Activated CD8-positive, alpha-beta memory T cell treated with anti-CD3 and anti-CD28 coated beads, Interleukin-2, amount 50 U/mL, for 48 hours (primary cell): ENCODE measurements around the gene TTC24.
"Not testable (repeated sequence)": the region's sequence is repeated elsewhere in the genome, so short reads cannot be mapped to it uniquely, and the experiment has no call there.

Source experiments
- DNase-seq: peaks from one replicate; pipeline ENCODE4 v3.0.0-alpha.2; 2020

Gene TTC24

DNA sequence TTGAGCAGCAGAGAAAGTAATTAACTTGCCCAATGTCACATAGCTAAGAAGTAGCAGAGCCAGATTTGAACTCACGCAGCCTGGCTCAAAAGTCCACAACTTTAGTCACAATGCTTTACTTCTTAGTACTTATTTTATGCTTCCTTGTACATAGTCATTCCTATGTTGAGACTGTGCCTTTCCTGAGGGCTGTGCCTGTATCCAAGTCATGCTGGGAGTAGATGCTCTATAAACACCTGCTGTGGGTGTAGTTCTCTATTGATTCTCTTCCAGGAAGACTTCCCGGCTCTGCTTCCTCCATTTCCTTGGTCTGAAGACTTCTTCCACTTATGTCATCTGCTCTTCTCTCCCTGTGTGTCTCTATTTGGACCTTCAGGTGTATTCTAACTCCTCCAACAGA, 23.8 kb upstream of the TTC24 start:
- no peak for DNase-seq

DNA sequence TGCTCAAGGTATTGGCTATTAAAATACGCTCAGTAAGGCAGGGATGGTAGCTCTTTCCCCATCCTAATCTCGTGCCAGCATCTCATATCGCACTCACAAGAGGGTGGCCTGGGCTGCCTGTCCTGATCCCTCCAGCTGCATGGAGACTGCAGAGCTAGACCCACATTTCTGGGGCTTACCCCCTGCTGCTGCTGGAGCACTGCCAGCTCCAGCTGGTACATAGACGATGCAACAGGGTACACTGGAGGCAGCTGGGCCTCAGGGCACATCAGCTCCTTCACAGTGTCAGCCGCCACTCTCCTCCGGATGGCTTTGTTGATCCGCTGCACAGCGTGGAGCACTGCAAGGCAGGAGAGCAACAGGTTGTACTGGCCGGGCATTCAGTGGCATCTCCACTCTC, 23.2 kb upstream of the TTC24 start:
- DNase-seq, result no peak

DNA sequence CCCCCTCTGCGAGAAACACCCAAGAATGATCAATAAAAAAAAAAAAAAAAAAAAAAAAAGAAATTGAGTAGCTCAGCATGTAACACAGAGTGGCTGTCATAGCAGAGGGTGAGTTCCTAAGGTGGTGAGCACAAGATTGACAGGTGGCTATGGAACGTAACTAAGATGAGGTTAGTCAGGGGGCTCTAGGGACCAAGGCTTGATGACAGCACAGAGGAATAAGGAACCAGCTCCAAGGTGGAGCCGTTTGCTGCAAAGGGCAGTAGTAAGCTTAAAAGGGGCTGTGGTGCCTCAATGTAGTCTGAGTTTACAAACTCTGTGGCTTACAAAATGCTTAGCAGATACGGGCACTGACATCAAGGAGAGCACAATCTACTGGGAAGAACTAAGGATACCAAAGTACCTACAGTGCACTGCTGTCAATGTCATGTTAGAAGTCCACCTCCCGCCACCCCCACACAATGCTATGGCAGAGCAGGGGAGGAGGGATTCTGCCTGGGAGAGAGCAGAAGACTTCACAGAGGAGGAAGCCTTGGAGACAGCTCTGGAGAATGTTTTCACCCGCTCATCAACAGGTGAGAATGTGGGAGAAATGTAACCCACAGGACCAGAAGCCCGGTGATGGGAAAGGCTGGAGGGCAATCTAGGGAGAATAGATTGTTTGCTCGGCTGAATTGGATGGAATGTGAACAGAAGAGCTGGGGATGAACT, 20.3 kb upstream of the TTC24 start:
- DNase-seq, result no peak

DNA sequence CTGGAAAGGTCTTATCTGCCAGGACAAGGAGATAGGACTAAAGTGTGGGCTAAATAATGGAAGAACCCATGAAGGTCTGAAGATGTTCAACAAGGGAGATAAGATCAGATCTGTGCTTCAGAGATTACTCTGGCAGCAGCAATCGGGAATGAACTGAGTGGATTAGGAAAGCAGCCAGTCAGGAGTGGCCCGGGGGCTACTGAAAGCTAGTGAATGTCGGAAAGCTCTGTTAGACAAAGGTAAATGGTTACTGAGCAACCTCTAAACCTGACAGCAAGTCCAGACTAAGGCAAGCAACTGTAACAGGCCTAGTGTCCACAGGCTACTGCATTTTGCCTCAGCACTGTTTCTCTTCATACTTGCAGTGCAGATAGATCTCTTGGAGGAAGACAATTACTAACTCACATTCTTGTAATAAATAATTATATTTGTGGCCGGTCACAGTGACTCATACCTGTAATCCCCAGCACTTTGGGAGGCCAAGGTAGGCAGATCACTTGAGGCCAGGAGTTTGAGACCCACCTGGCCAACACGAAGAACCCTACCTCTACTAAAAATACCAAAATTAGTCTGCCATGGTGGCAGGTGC, 19.6 kb upstream of the TTC24 start:
- DNase-seq, result no peak

DNA sequence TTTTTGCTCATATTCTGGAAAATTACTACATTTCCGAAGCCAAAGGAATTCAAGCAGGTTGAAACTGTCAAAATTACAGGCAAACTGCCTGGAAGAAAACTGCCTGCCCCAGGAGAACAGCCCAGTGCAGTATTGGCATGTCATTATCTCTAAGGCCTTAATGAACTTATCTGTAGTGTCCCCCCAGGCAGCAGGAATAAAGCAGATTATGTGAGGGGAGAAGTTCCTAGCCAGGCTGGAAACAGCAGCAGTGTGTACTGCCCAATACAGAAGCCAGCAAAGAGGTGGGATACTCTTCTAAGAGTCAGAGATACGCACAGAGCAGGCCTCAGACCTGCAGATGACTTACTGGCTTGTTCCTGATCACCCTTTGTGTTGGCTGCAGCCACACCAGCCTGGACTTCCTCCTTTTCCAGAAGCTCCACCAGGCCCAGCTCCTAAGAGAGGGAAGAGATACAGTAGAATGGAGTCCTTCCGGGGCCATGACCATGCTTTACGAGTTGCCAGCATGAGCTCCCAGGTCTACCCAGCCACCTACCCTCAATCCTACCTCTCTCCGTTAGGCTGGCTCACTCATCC, 18.8 kb upstream of the TTC24 start:
- DNase-seq, result no peak

DNA sequence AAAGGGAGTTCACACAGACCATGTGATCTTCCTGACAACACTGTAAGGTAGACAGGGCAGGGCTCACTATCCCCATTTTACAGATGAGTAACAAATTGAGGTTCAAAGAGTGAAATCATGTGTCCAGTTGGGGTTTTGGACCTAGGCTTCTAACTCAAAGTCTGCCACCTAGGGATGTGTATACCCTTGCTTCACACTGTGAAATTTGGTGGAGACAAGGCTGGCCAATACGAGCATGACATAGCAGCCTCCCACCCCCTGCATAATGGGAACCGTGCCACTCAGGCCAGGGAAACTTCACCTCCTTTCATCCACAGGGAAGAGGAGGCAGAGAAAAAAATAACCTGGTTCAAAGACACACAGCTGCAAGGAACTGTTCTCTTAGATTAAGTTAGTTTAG, 14.0 kb upstream of the TTC24 start:
- no peak for DNase-seq

DNA sequence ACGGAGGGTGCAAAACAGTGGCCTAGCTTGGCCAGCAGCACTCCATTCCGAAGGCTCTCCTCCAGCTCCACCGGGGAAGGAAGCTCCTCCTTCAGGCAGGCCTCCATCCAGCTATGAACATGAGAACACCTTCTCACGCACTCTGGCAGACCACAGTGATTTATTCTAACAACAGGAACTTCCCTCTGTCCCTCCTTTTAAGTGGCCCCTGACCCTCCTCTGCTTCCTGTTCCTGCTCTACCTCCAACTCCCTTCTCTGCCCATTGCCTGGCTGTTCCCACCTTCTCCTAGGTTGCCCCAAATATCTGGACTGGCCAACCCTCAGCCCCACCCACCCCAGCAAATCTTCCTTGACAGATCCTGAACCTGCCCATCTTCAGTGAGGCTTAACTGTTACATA, 13.1 kb upstream of the TTC24 start:
- DNase-seq, result no peak

DNA sequence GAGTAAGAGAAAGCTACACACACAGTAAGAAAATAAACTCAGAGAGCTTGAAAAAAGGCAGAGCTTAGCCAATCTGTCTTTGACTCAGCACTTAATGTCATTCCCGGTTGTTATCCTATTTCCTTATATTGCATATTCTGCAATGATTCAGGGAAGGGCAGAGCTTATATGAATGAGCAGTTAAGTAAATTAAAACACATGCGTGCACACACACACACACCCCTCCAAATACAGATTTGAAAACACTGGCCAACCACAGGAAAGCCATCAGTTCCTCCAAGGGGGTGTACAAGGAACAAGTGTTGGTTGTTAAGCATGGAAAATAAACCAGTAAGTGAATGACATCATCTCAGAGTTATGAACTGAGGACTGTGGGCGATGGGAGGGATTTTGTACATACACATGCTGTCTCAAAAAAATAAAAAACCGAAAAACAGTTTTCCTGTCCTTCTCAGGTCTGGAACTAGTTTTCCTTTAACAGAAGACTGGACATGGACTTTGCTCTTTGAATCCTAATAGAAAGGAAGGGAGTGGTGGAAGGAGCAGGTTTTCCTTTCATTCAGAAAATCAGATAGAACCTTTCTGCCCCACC, 8.2 kb upstream of the TTC24 start:
- no peak for DNase-seq

DNA sequence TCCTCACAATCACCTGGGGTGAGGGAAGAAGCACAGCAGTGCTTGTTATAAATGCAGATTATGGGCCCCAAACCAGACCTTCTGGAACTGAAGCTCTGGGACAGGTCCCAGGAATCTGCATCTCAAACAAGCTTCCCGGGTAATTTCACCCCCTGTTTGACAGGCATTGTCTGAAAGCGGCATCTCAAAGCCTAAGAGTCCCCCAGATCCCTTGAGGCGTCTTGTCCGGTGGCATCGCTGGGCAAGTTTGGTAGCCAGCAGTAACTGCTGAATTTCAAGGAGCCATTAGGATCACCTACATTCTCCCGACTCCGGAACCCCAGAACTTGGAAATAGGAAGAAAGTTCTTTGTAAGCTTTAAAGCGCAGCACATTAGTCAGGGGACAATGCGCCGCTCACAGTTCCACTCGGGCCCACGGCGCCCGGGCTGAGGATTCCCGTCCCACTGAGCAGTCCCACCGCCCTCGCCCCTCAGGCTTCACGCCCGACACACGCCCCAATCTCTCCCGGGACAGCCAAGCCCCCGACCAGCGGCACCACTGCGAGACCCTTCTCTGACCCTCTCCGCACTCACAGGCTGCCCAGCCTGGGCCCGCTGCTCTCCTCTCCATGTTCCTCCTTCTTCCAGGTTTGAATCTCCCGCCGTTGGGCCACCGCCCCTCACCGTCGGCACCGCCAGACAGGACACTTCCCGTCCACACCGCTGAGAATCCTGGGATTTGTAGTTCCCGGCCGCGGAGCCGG, 7.4 kb upstream of the TTC24 start, which contains the start of gene IQGAP3:
IQGAP3 (minus strand) TSS at position 647 of the 744 bp plus-strand sequence; CDS start at position 611, 36 bp downstream.
- peak; percentile 86 for DNase-seq

DNA sequence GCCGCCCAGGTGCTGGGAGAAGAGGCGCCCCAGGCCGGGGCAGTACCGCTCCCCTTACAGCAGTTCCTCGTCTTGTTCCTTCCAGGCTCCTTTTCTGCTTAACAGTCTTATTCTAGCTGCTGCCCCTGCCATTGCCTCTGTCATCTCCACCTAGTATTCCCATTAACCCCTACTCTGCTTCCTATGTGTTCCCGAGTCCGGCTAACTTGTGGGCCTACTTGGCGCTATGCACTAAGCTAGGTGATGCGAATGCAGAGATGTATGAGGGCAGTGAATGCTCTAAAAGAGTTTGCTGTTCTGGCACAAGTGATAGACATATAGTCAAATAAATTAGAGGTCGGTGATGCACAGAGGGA, 6.9 kb upstream of the TTC24 start:
- DNase-seq, result no peak

DNA sequence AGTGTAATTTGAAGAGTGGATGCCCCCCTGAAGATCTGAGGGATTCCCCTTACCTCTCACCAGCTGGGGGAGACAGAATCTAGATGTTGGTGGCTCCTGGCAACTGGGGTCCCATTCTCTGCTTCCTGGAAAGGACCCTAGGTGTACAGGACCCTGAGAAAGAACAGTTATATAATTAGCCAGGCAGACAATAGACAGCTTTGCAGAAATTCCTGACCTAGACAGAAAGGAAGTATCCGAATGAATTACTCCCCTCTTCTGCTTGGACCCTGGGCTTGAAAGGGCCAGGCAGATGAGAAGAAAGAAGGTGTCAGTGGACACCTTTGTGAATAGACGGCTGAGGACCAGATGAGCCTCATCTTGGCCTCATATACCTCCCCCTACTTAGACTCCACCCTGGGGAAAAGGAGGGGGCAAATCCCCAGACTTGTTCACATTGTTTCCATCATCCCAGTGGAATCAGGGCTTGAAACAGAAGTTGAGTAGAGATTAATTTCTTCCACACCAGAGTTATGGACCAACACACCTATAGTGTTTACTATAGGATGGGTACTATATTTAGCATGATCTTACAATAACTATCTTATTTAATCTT, 5.4 kb upstream of the TTC24 start:
- no peak for DNase-seq

DNA sequence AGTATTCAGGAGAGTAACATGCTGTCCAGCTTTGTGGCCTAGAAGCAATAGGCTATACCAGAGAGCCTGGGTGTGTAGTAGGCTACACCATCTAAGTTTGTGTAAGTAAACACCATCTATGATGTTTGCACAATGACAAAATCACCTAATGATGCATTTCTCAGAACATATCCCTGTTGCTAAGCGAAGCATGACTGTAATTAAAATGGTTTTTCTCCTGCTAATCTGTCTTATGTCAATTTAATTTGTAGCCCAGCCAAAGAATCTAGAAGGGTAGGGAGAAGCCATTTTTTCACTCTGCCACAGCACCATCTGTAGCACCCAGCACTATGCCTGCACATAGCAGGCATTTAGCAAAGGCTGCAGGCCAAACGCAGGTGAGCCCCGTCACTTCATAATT, 2.0 kb upstream of the TTC24 start:
- no peak for DNase-seq

DNA sequence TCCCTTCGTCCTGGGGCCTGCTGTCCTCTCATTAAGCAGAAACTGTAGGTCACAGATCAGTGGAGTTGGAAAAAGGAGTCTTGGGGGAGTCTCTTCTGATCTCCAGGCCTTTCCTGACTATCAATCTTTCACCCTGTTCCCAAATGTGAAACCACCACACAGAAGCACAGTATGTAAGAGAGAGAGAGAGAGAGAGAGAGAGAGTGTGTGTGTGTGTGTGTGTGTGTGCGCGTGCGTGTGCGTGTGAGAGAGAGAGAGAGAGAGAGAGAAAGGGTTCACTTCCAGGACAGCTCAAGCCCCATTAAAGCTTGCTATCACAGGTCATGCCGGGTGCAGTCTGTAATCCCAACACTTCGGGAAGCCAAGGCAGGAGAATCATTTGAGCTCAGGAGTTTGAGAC, 1.5 kb upstream of the TTC24 start:
- no peak for DNase-seq

DNA sequence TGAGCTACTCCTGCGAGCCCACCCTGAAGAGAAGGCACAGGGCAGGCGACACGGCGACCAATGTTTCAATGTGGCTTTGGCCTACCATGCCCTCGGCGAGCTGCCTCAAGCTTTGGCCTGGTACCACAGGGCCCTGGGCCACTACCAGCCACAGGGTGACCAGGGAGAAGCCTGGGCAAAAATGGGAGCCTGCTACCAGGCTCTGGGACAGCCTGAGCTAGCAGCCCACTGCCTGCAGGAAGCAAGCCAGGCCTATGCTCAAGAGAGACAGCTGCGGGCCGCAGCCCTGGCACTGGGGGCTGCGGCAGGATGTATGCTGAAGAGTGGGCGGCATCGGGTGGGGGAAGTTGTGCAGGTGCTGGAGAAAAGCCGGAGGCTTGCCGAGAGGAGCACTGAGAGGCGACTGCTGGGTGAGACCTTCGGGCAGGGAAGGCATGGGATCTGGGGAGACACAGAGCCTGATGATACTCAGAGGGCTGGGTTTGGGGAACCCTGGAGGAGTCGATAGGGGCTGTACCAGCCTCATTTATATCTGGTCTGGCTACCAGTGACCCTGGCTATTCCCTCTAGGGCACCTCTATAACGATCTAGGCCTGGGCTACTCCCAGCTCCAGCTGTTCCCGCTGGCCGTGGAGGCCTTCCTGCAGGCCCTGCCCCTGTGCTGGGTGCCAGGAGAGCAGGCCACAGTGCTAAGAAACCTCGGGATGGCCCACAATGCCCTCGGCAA, 2.3 kb downstream of the TTC24 start:
- DNase-seq, result peak; percentile 80

DNA sequence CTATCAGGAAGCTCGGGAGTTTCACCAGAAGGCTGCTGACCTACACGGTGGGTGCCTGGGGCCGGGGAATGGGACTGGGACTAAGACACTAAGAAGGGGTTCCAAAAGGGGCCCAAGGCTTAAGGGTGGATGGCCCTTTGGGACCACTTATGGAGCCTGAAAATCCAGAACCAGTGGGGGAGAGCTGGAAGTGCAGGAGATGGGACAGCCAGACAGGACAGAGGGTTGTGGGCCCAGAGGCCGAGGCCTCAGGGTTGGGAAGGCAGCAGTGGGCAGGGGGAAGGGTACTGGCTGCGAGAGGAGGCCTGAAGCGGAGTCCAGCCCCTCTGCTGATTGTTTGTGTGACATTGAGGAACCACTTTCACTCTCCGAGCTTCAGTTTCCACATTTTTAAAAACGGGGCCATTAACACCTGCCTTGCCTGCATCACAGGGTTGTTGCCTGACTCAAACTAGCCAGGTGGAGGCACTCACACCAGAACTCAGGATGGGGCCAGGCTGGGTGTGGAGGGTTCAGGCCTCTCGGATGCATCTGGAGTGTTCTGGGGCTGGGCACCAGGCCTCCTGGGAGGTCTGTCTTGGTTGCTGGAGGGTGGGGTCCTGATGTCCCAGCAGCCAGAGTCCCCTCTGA, 3.0 kb downstream of the TTC24 start:
- peak; percentile 67 for DNase-seq

DNA sequence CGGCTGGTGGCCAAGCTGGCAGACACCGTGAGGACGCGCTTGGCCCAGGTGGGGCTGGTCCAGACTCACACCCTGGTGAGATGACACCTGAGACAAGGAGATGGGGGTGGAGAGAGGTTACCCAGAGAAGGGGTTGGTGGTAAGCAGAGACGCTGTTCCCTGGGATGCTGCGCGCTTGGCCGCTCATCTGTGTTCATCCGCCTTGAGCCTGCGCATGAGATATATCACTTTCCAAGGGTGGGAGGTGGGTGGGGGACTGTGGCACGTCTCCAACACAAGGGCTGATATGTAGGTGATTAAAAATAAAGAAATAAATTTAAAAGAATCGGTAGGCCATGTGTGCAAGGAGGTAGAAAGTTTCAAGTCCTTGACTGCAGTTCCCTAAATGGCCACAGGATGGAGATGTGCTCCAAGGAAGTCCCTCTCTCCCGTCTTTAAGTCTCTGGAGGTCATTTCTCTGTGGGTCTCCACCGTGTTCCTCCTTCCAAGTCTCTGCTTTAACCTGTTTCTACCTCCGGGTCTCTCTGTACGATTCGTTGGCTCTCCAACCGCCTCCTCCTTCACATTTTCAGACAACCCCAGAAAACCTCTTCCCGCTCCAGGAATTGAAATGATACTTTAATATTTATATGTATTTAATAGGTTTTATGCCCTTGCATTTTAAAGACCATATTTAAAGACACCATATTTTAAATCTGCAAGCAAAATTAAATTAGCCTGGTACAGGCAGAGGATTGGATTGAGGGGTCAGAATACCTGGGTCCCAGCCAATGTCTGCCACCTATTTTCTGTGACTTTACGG, 4.5 kb downstream of the TTC24 start:
- peak; percentile 84 for DNase-seq

DNA sequence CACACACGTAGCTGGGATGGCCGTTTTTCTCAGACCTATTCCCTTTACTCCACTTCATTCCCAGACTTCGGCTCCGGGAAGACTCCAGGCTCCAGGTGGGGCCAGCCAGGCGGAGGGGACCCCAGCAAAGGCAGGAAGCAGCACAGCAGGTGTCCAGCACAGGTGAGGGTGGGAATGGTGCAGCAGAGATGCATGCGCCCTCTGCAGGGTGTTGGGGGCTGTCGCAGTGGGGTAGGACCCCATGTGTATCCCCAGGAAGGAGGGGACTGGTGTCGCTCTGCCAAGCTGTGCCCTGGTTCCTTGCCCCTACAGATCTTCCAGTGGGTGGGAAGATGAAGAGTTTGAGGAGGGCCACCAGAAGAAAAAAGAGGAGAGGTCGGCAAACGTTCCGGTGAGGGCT, 5.3 kb downstream of the TTC24 start:
- DNase-seq, result no peak

DNA sequence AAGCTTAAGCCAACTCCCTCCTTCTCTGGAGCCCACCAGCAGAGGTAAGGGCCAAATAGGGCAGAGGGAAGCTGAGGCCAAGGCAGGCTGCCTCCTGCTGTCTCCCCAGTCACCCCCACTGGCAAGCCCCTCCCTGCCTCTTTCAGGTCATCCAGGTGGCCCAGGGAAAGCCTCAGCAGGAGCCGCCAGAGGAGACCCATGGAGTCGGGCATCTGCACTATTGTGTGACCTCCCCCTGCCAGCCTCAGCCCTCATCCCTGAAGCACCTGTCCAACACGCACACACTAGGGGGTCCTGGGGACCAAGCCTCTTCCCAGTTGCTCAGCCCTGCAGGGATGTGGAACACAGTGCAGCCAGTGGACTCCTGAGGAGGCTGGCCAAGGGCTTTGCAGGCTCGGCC, 6.8 kb downstream of the TTC24 start:
- no peak for DNase-seq

DNA sequence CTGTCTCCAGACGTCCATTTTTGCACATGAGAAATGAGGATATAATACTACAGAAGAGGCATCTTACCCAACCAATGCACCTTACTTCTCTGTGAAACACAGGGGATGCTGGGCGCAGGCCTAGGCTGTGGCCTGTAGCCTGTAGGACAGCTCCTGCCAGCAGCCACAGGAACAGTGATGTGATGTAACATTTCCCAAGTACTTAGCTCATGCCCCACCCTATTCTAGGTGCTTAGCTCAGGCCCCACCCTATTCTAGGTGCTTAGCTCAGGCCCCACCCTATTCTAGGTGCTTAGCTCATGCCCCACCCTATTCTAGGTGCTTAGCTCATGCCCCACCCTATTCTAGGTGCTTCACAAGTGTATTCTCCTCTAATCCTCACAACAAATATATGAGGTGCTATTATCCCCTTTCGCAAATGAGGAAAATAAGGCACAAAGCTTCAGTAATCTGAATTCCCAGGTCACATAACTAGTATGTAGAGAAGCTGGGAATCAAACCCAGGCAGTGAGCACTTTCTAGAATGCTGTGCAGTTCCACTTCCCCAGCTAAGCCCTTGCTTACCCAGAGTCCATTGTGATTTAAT, 7.5 kb downstream of the TTC24 start:
- no peak for DNase-seq

DNA sequence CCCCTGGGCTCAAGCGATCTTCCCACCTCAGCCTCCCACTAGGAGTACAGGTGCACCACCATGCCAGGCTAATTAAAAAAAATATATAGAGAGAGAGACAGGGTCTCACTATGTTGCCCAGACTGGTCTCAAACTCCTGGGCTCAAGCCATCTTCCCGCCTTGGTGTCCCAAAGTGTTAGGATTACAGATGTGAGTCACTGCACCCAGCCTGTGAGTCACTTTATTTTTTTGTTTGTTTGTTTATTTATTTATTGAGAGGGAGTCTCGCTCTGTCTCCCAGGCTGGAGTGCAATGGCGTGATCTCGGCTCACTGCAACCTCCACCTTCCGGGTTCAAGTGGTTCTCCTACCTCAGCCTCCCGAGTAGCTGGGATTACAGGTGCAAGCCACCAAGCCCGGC, 8.4 kb downstream of the TTC24 start:
- DNase-seq, result not testable (repeated sequence)

DNA sequence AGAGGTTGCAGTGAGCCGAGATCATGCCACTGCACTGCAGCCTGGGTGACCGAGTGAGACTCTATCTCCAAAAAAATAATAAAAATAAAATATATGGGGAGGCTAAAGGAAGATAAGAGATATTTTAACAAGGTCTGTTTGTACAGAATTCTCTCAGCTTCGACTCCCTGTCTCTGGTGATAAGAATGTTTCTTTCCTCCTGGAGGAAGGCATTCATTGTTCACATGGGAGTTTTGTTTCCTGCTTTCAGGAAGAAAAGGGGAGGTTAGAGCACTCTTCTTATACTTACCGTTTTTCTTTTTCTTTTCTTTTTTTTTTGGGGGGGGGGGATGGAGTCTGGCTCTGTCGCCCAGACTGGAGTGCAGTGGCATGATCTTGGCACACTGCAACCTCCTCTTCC, 10.0 kb downstream of the TTC24 start:
- DNase-seq, result no peak
